GM10266 (cell line): Measurements from ENCODE around the gene SIPA1L3.
"Not testable (repeated sequence)": the region's sequence is repeated elsewhere in the genome, so short reads cannot be mapped to it uniquely, and the experiment has no call there.

ENCODE experiments used
- DNase-seq: peaks from one replicate; pipeline ENCODE4 v3.0.0; 2012; ENCODE audit errors: extremely low spot score
- TF ChIP-seq, protein P1 (sequence below): IDR thresholded peaks from 2 replicates; pipeline ENCODE4 v1.5.1; 2012; ENCODE audit warnings: mild to moderate bottlenecking, low read depth; ENCODE audit not compliant: control insufficient read depth, insufficient read depth; ENCODE audit errors: missing control alignments

Gene SIPA1L3

DNA sequence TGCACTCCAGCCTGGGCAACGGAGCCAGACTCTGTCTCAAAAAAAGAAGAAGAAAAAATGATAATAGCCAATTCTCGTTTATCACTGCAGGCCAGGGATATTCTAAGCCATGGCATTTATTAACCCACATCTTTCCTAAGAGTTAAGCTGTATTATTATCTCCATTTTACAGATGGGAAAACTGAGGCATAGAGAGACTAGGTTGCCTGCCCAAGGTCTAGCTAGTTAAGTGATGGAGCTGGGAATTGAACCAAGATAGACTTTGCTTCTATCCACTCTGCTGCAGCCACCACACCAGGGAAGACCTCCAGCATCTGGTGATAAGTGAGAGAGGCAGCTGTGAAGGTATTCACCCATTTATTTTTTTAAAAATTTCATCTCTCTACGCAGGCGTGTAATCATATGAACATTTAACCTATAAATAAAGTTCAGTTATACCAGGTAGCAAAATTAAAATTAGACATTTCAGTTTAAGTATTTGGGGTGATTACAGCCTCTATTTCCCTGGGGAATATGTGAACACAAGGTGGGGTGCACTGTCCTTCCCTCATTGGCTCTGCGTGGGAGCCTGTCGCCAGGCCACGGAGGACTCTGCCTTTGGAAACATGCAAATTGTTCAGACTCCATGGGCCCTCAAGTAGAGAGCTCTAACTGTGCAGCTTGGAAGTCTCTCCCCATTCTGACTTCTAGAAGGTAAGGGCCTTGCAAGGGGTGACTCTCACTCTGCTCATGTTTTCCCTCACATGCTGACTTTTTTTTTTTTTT lies 157.8 kb downstream of the SIPA1L3 start:
- no peak for DNase-seq
- TF ChIP-seq, protein P1, sequence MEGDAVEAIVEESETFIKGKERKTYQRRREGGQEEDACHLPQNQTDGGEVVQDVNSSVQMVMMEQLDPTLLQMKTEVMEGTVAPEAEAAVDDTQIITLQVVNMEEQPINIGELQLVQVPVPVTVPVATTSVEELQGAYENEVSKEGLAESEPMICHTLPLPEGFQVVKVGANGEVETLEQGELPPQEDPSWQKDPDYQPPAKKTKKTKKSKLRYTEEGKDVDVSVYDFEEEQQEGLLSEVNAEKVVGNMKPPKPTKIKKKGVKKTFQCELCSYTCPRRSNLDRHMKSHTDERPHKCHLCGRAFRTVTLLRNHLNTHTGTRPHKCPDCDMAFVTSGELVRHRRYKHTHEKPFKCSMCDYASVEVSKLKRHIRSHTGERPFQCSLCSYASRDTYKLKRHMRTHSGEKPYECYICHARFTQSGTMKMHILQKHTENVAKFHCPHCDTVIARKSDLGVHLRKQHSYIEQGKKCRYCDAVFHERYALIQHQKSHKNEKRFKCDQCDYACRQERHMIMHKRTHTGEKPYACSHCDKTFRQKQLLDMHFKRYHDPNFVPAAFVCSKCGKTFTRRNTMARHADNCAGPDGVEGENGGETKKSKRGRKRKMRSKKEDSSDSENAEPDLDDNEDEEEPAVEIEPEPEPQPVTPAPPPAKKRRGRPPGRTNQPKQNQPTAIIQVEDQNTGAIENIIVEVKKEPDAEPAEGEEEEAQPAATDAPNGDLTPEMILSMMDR, result no peak

DNA sequence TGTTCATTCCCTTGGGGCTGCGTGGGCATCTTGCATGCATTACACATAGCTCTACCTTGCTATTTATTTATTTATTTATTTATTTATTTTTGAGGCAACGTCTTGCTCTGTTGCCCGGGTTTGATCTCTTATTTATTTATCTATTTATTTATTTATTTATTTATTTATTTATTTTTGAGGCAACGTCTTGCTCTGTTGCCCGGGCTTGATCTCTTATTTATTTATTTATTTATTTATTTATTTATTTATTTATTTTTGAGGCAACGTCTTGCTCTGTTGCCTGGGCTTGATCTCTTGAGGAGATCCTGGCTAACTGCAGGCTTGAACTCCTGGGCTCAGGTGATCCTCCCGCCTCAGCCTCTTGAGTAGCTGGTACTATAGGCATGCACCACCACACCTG lies 158.8 kb downstream of the SIPA1L3 start:
- DNase-seq, result not testable (repeated sequence)

DNA sequence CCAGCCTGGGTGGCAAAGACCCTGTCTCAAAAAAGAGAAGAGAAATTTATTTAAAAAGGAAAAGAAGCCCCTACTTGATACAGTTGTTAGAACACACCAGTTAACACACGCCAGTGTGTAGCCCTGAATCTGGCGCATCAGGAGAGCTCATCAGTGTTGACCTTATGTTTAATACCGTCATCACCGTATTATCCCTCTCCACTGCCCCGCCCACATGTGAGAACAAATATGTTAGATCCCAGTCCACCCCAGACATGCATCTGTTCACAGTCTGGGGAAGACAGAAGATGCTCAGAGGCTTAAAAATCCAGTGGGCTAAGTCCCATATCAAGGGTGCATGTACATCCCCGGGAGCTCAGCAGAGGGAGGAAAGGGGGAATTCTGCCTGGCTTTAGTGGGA lies 161.8 kb downstream of the SIPA1L3 start:
- TF ChIP-seq, protein P1, result no peak
- DNase-seq, result no peak

DNA sequence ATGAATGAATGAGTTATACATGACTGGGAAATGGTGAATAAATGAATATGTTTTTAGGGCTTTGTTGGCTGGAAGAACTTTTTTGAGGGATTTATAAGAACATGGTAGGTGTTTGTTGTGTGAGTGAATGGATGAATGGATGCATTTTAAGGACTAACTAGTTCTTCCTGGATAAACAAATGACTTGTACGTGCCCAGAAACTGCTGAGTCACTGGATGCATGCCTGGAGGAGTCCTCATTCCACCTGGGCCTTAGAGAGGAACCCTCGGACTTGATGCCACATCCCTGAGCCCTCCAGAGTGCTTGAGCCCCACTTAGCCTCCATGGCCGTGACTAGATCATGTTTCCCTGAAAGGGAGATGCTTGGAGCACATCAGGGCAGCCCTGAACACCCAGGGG lies 163.6 kb downstream of the SIPA1L3 start:
- TF ChIP-seq, protein P1, result no peak

DNA sequence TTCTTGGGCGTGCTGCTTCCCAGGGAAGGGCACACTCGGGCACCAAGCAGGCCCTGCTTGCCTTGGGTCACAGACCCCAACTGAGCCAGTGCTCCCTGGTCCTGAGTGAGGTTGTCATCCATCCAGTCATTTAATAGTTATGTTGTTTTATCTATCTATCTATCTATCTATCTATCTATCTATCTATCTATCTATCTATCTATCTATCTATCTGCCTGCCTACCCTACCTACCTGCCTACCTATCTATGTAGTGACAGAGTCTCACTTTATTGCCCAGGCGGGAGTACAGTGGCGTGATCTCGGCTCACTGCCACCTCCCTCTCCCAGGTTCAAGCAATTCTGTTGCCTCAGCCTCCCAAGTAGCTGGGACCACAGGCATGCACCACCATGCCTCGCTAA lies 164.0 kb downstream of the SIPA1L3 start:
- DNase-seq, result not testable (repeated sequence)

More for the DNA sequence above, 163.6 kb downstream of the SIPA1L3 start:
- no peak for DNase-seq

DNA sequence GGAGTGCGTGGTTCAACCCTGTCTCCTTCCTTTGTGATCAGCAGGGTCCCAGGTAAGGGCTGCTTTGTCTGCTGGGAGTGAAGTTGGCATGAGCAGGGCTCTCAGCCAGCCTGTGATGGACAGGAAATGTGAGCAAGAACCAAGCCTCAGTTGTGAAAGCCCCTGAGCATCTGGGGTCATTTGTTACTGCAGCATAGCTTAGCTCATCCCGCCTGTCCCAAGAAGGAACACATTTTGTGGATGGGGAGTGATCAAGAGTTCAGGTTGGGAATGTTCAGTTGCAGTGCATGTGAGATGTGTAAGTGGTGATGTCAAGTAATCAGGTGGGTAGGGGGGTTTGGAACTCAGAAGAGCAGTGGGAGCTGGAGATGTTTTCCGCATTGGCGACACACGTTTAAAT lies 164.6 kb downstream of the SIPA1L3 start:
- TF ChIP-seq, protein P1, result no peak
- no peak for DNase-seq

DNA sequence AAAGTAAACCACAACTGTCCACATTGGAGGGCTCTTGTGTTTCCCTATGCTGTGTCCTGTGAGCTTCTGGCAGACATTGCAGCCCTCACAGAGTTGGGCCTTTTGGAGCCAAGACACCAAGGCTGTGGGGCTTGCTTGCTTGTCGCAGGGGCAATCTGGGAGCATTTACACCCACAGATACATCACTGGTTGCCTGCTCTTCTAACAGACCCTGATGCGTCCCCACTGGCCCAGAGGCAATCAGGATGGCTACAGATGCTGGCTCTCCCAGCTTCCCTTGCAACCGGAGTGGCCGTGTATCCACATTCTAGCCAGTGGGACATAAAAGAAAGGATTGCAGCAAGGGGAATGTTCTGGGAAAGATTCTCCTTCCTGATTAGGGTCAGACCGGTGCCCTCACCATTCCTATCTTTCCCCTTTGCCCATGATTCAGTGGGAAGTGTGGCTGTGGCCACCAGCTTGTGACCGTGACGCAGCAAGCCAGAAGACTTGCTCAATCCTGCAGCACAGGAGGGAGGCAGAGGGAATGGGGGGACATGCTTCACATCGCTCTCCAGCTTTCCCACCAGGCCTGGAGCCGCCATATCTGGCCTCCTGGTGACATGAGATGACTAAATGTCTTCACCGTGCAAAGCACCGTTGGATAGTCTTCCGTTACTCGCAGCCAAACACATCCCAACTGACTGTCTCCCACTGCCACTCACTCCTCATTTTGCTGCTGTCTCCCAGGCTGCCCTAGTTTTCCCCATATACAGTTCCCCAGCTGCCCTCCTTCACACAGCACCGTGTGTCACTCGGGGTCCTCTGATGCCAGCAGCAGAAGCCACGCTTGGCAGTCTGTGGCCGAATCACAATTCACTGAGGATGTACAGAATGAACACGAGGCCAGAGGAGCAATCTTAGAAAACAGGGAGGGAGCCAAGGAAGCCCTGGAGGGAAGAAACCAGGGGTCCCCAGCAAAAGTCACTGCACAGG lies 166.1 kb downstream of the SIPA1L3 start:
- DNase-seq, result no peak
- TF ChIP-seq, protein P1, result no peak
